GM12873 (cell line): ENCODE measurements around the gene PPP6R2.

Experiments
- TF ChIP-seq, protein P1 (sequence below): IDR thresholded peaks from 2 replicates; pipeline ENCODE4 v1.5.1; 2012; ENCODE audit warnings: low read depth, mild to moderate bottlenecking, moderate library complexity, low read length, control low read depth; ENCODE audit not compliant: insufficient read depth; ENCODE audit errors: missing control alignments

PPP6R2 gene

DNA sequence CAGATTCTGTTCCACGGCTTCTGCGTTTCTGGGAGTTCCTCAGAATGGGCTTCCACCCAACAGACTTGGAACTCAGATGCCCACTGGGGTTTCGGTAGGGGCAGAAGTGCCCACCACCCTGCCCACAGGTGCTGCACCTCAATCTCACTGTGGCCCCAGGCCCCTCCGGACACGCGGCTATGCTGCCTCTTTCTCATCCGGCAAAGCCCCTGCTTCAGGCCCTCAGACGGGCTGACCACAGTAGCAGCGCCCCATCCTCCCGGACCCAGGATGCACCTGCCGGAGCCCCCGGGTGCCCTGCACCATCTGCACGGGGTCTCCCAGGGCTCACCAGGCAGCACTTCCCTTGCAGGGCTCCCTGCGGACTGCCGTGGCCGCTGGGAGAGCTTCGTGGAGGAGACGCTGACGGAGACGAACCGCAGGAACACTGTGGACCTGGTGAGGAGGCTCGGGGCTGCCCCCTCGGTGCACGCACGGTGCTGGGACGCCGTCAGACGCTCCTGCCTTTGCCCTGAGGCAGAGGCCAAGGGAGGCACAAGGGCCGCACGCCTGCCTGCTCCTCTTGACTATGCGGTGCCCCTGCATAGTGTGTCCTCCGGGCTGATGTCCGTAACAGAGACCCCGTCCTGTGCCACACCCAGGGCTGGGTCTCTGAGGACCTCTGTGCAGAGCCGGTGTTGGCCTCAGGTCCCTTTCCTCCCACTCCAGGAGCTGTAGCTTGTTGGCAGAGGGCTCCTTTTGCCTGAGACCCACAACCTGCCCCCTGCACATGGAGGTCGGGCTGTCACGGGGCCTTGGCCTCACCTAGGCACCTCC, 93.1 kb downstream of the PPP6R2 start:
- TF ChIP-seq, protein P1, sequence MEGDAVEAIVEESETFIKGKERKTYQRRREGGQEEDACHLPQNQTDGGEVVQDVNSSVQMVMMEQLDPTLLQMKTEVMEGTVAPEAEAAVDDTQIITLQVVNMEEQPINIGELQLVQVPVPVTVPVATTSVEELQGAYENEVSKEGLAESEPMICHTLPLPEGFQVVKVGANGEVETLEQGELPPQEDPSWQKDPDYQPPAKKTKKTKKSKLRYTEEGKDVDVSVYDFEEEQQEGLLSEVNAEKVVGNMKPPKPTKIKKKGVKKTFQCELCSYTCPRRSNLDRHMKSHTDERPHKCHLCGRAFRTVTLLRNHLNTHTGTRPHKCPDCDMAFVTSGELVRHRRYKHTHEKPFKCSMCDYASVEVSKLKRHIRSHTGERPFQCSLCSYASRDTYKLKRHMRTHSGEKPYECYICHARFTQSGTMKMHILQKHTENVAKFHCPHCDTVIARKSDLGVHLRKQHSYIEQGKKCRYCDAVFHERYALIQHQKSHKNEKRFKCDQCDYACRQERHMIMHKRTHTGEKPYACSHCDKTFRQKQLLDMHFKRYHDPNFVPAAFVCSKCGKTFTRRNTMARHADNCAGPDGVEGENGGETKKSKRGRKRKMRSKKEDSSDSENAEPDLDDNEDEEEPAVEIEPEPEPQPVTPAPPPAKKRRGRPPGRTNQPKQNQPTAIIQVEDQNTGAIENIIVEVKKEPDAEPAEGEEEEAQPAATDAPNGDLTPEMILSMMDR = no peak

DNA sequence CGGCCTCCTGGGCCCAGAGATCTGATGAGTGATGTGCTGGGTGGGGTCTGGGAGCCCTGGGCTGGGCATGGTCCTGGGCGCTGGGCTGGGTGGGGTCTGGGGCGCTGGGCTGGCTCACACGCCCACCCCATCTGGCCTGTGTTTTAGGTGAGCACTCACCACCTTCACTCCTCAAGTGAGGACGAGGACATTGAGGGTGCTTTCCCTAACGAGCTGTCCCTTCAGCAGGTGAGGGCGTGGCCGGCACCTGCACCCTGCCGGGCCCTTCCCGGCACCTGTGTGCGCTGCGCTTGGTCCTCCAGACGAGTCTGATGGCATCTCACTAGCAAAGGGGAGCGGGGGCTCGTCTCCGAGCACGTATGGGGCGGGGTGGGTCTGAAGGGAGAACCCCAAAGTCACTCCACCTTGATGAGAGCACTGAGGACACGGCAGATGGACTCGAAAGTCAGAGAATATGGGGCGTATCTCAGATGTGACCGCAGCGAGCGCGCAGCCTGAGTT, 93.8 kb downstream of the PPP6R2 start:
- TF ChIP-seq, protein P1 = no peak

DNA sequence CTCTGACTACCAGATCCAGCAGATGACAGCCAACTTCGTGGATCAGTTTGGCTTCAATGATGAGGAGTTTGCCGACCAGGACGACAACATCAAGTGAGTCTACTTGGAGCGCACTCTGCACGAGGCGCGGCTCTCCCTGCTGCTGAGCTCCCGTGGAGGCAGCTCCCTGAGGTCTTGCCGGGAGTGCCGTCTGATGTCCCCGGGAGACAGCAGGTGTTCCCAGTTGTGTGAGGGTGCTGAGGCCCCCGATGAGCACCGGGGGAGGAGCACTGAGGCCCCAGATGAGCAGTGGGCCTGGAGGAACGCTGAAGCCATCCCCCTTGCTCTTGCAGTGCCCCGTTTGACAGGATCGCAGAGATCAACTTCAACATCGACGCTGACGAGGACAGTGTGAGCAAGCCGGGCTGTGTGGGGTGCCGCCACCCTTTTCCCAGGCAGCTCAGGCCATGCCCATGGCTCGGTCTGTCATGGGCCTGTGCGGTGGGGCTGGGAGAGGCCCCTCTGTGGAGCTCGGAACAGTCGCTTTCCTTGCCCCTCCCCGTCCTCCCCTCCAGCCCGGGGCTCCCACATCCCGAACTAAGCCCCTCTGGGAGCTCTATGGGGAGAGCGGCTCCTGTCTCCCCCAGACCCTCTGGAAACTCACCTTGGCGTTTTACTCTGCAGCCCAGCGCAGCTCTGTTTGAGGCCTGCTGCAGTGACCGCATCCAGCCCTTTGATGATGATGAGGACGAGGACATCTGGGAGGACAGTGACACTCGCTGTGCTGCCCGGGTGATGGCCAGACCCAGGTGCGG, 94.6 kb downstream of the PPP6R2 start:
- TF ChIP-seq, protein P1 = no peak

DNA sequence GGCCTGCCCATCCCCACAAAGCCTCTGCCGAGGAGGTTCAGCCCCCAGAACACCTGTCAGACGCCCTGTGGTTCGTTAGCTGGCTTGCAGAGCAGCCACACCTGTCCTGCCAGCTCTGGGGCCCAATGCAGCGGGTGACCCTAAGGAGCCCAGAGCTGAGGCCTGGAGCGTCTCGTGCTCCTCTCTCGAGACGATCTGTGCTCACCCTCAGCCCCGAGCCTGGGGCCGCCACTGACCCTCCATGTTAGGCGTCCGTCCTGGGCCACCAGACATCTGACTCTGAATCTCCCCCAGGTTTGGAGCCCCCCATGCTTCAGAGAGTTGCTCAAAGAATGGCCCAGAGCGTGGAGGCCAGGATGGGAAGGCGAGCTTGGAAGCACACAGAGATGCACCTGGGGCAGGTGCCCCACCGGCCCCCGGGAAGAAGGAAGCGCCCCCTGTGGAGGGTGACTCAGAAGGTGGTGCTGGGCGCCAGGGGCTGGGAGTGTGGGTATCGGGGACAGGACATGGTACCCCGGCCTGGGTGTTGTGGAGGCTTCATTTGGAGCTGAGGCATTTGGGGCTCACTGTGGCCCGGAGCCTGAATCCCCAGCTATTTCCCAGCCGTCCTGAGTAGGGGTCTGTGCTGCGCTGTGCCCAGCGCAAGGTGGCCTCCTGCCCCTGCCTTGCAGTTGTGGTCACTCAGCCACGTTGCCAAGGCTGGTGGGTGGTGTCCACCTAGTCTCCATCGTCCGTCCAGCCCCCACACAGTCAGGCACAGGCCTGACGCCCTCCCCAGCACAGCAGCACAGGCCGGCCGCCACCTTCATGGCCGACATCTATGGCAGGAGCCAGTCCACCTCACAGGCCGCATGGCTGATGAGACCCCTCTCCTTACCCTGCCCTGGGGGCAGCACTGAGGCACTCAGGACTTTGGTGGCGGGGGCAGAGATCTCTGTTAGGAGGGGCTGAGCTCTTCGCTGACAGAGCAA, 95.5 kb downstream of the PPP6R2 start:
- TF ChIP-seq, protein P1 = no peak

DNA sequence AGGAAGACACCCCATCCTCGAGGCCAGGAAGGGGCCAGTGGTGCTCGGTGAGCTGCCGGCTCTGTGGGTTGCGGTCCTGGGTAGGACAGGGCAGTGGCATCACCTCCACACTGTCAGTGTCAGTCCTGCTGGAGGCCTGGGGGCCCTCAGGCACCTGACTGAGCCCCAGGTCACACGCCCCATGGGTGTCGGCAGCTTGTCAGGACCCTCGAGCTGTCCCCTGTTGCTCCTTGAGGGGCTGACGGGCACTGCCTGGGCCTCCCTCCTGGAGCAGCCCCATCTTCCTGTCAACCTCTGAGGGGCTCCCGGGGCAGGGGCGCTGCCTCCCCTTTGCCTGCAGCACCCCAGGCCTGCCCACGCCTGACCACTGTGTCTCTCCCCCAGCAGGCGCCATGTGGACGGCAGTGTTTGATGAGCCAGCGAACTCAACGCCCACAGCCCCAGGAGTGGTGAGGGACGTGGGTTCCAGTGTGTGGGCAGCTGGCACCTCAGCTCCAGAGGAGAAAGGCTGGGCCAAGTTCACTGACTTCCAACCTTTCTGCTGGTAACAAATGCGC, 96.3 kb downstream of the PPP6R2 start:
- TF ChIP-seq, protein P1 = no peak

DNA sequence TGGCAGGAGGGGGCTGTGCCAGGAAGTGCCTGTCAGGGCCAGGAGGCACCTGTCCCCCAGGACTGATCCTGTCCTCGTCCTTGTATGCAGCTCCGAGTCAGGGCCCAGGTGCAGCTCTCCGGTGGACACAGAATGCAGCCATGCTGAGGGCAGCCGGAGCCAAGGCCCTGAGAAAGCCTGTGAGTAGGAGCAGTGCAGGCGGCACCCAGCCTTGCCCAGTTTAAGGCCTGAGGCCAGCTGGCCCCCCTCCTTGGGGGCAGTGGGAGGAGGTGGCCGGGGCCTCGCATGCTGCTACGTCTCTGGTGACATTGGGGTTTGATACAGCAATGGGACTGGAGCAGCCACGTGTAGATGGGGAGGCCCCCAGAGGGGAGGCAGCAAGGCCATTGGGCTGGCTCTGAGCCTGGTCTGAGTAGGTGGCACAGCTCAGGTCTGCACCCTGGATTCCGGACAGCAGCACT, 96.8 kb downstream of the PPP6R2 start:
- TF ChIP-seq, protein P1 = no peak
